22Rv1 (cell line): ENCODE measurements around the gene LARP4.

Experiments
- CTCF ChIP-seq: fragments of 450-650 bp; IDR thresholded peaks from 2 replicates; pipeline ENCODE4 v1.5.1; 2017; ENCODE audit warnings: mild to moderate bottlenecking
- ZFX ChIP-seq: fragments of 450-650 bp; IDR thresholded peaks from 2 replicates; pipeline ENCODE4 v1.6.1; 2017; ENCODE audit warnings: antibody characterized with exemption, borderline replicate concordance

- TF ChIP-seq CTCF (no peak), ZFX (no peak)
These were observed 118.7 kb downstream of the LARP4 start for GRCh38 chr12:50519353-50519752.
